IMR-90 (cell line): Measurements from ENCODE around the gene CSAD. TPM values are rescaled to one million over a fixed set of nuclear protein-coding genes. Genes with fewer than 3 reads are reported as not detected.

Experiments used
- ATAC-seq: fragments of 200-7000 bp; cut with Tn5 transposase; 2 replicates; pipeline ENCODE4 v1.9.1; 2020; ENCODE audit warnings: low read depth, mild to moderate bottlenecking, moderate library complexity
- BruUV-seq: library from RNA; stranded (reverse); fragments of 400-500 nt; replicated peaks from 2 replicates; lab custom pipeline; 2021; lab: Mats Ljungman, UMichigan
- CTCF ChIA-PET: fragments of 300-600 bp; formaldehyde crosslinking; extraction: SDS; loops from one replicate; lab custom pipeline; 2021; ENCODE audit warnings: antibody characterized with exemption; lab: Yijun Ruan, JAX
- POLR2A ChIA-PET: fragments of 300-600 bp; sonication (Branson Sonifier 250); formaldehyde crosslinking; loops from one replicate; lab custom pipeline; 2022; ENCODE audit warnings: antibody characterized with exemption; ENCODE audit not compliant: unreplicated experiment; lab: Charles Lee
- DNase-seq: peaks from one replicate; pipeline ENCODE4 v3.0.0; 2013
- H2AFZ ChIP-seq: replicated peaks from 2 replicates; pipeline ENCODE3; 2013; ENCODE audit warnings: low read length, mild to moderate bottlenecking; ENCODE audit not compliant: poor library complexity
- H2AK5ac ChIP-seq: 2 replicates; pipeline ENCODE4 v1.6.1; 2013; ENCODE audit warnings: low read depth, low read length, inconsistent platforms
- H2AK9ac ChIP-seq: replicated peaks from 2 replicates; pipeline ENCODE3; 2013; ENCODE audit warnings: mild to moderate bottlenecking, low read depth, low read length, moderate library complexity; ENCODE audit not compliant: poor library complexity
- H2BK120ac ChIP-seq: 2 replicates; pipeline ENCODE4 v1.6.1; 2013; ENCODE audit warnings: low read depth, low read length, inconsistent platforms
- H2BK15ac ChIP-seq: 3 replicates; pipeline ENCODE4 v1.6.1; 2013; ENCODE audit warnings: low read depth, low read length, inconsistent platforms
- H2BK20ac ChIP-seq: 2 replicates; pipeline ENCODE4 v1.6.1; 2013; ENCODE audit warnings: low read depth, mild to moderate bottlenecking, inconsistent platforms, low read length, moderate library complexity
- H2BK5ac ChIP-seq: 2 replicates; pipeline ENCODE4 v1.6.1; 2013; ENCODE audit warnings: mild to moderate bottlenecking, low read depth, low read length, inconsistent platforms; ENCODE audit not compliant: poor library complexity, severe bottlenecking
- H3K14ac ChIP-seq: replicated peaks from 2 replicates; pipeline ENCODE4 v1.6.1; 2013; ENCODE audit warnings: low read depth, low read length, inconsistent platforms
- H3K18ac ChIP-seq: 2 replicates; pipeline ENCODE4 v1.6.1; 2013; ENCODE audit warnings: low read depth, low read length, control low read depth
- H3K23ac ChIP-seq: 2 replicates; pipeline ENCODE4 v1.6.1; 2013; ENCODE audit warnings: low read depth, low read length, inconsistent platforms
- H3K27ac ChIP-seq: 2 replicates; pipeline ENCODE4 v1.5.1; 2013; ENCODE audit warnings: mild to moderate bottlenecking, control low read depth, low read length; ENCODE audit not compliant: insufficient read depth
- H3K27me3 ChIP-seq: 2 replicates; pipeline ENCODE4 v1.6.1; 2013; ENCODE audit warnings: low read length; ENCODE audit not compliant: control insufficient read depth, insufficient read depth
- H3K36me3 ChIP-seq: 2 replicates; pipeline ENCODE4 v1.6.1; 2013; ENCODE audit warnings: low read length, mixed read lengths; ENCODE audit not compliant: control insufficient read depth, insufficient read depth
- H3K4ac ChIP-seq: 2 replicates; pipeline ENCODE4 v1.6.1; 2013; ENCODE audit warnings: low read depth, low read length, inconsistent platforms
- H3K4me1 ChIP-seq: 2 replicates; pipeline ENCODE4 v1.6.1; 2013; ENCODE audit warnings: low read length, mixed read lengths; ENCODE audit not compliant: control insufficient read depth, insufficient read depth
- H3K4me2 ChIP-seq: 2 replicates; pipeline ENCODE4 v1.6.1; 2013; ENCODE audit warnings: low read depth, mild to moderate bottlenecking, control low read depth, low read length, moderate library complexity
- H3K4me3 ChIP-seq: 2 replicates; pipeline ENCODE4 v1.5.1; 2013; ENCODE audit warnings: low read depth, mild to moderate bottlenecking, control low read depth, low read length, moderate library complexity; ENCODE audit not compliant: insufficient read depth
- H3K56ac ChIP-seq: 2 replicates; pipeline ENCODE4 v1.6.1; 2013; ENCODE audit warnings: low read length, inconsistent platforms; ENCODE audit not compliant: insufficient read depth; ENCODE audit errors: extremely low read depth
- H3K79me1 ChIP-seq, 2 experiments: 2 replicates each; pipeline ENCODE4 v1.6.1; 2013; ENCODE audit warnings: low read length in 2 of 2, inconsistent platforms in 1 of 2, low read depth in 1 of 2
- H3K9ac ChIP-seq: 2 replicates; pipeline ENCODE4 v1.6.1; 2013; ENCODE audit warnings: low read depth, low read length, control low read depth
- H3K9me1 ChIP-seq: 2 replicates; pipeline ENCODE4 v1.6.1; 2013; ENCODE audit warnings: low read length, inconsistent platforms; ENCODE audit not compliant: insufficient read depth
- H3K9me3 ChIP-seq: 2 replicates; pipeline ENCODE4 v1.6.1; 2013; ENCODE audit warnings: low read length; ENCODE audit not compliant: control insufficient read depth, insufficient read depth
- H4K20me1 ChIP-seq: 2 replicates; pipeline ENCODE4 v1.6.1; 2013; ENCODE audit warnings: low read length, inconsistent platforms; ENCODE audit not compliant: insufficient read depth
- H4K5ac ChIP-seq: 2 replicates; pipeline ENCODE4 v1.6.1; 2013; ENCODE audit warnings: mild to moderate bottlenecking, low read depth, low read length, control low read depth
- H4K8ac ChIP-seq, 2 experiments: 2 replicates each; pipeline ENCODE4 v1.6.1; 2013; ENCODE audit warnings: low read depth in 2 of 2, low read length in 2 of 2, control low read depth in 1 of 2, inconsistent platforms in 1 of 2
- H4K91ac ChIP-seq: 2 replicates; pipeline ENCODE4 v1.6.1; 2013; ENCODE audit warnings: low read depth, low read length, inconsistent platforms; ENCODE audit not compliant: insufficient read depth
- BHLHE40 ChIP-seq: fragments of 150-350 bp; IDR thresholded peaks from 2 replicates; pipeline ENCODE4 v1.6.1; 2016; ENCODE audit warnings: mild to moderate bottlenecking, low read depth, low read length
- CEBPB ChIP-seq: IDR thresholded peaks from 2 replicates; pipeline ENCODE4 v1.6.1; 2012; ENCODE audit warnings: low read depth, low read length, improper control_type of control experiment
- CHD1 ChIP-seq: IDR thresholded peaks from 2 replicates; pipeline ENCODE4 v1.6.1; 2012; ENCODE audit warnings: low read depth, low read length, improper control_type of control experiment
- CTCF ChIP-seq: conservative IDR thresholded peaks from 2 replicates; pipeline ENCODE4 v1.5.1; 2012; ENCODE audit warnings: mild to moderate bottlenecking, low read depth, low read length, improper control_type of control experiment
- FOS ChIP-seq: fragments of 150-350 bp; IDR thresholded peaks from 2 replicates; pipeline ENCODE4 v1.6.1; 2016; ENCODE audit warnings: low read depth, low read length
- MAFK ChIP-seq: IDR thresholded peaks from 2 replicates; pipeline ENCODE4 v1.6.1; 2012; ENCODE audit warnings: low read depth, low read length, improper control_type of control experiment
- MAZ ChIP-seq: IDR thresholded peaks from 2 replicates; pipeline ENCODE4 v1.6.1; 2012; ENCODE audit warnings: low read depth, mild to moderate bottlenecking, low read length, improper control_type of control experiment, moderate library complexity, borderline replicate concordance
- MXI1 ChIP-seq: IDR thresholded peaks from 2 replicates; pipeline ENCODE4 v1.6.1; 2012; ENCODE audit warnings: low read depth, mild to moderate bottlenecking, low read length, moderate library complexity, borderline replicate concordance
- NFE2L2 ChIP-seq: fragments of 150-350 bp; IDR thresholded peaks from 2 replicates; pipeline ENCODE4 v1.6.1; 2016; ENCODE audit warnings: low read depth, mild to moderate bottlenecking, low read length
- POLR2A ChIP-seq: IDR thresholded peaks from 2 replicates; pipeline ENCODE4 v1.6.1; 2012; ENCODE audit warnings: mild to moderate bottlenecking, low read depth, low read length
- RAD21 ChIP-seq: IDR thresholded peaks from 2 replicates; pipeline ENCODE4 v1.6.1; 2012; ENCODE audit warnings: low read length, improper control_type of control experiment
- RCOR1 ChIP-seq: IDR thresholded peaks from 2 replicates; pipeline ENCODE4 v1.6.1; 2012; ENCODE audit warnings: mild to moderate bottlenecking, low read length, improper control_type of control experiment; ENCODE audit not compliant: insufficient replicate concordance
- RFX5 ChIP-seq: IDR thresholded peaks from 2 replicates; pipeline ENCODE4 v1.8.0; 2012; ENCODE audit warnings: low read depth, mild to moderate bottlenecking, low read length, moderate library complexity
- SMC3 ChIP-seq: fragments of 150-350 bp; IDR thresholded peaks from 2 replicates; pipeline ENCODE4 v1.6.1; 2016; ENCODE audit warnings: low read depth, mild to moderate bottlenecking, antibody characterized with exemption, low read length, moderate library complexity
- WGBS, 2 experiments: methylation state at CpG; one replicate each; pipeline versions ENCODE4 v1.1.5 to v1.1.7; 2013; ENCODE audit warnings: missing lambda C conversion rate in 2 of 2; ENCODE audit not compliant: insufficient read length in 1 of 2; ENCODE audit errors: extremely low coverage in 2 of 2; 5-methylcytosine and 5-hydroxymethylcytosine counted together
- dilution Hi-C: fragments of 300-500 bp; cut with HindIII; formaldehyde crosslinking; loops from one replicate; pipeline ENCODE4 v1.14.3; 2018; ENCODE audit warnings: low sequenced_read_pairs; ENCODE audit not compliant: unreplicated experiment
- in situ Hi-C: fragments of 300-500 bp; cut with MboI; formaldehyde crosslinking; loops from 3 replicates; pipeline ENCODE4 v1.14.3; 2019; ENCODE audit warnings: low sequenced_read_pairs, inconsistent platforms, mixed read lengths
- intact Hi-C: fragments of 100-400 bp; cut with micrococcal nuclease; formaldehyde crosslinking; loops from 2 replicates; pipeline ENCODE4 v1.10.0; 2022
- polyA plus RNA-seq, 3 experiments: library from polyadenylated mRNA; depleted of rRNA; stranded (reverse); fragments of >200 nt; gene quantifications; 2 replicates each; pipeline ENCODE4 v1.2.3, GENCODE V29; 2012; ENCODE audit warnings: low replicate concordance in 1 of 3
- total RNA-seq: library from RNA; depleted of rRNA; stranded (reverse); fragments of >200 nt; gene quantifications from 2 replicates; pipeline ENCODE4 v1.2.3, GENCODE V29; 2012
- TF ChIP-seq, protein P1 (sequence below): fragments of 150-350 bp; IDR thresholded peaks from 2 replicates; pipeline ENCODE4 v1.6.1; 2016; ENCODE audit warnings: low read depth, mild to moderate bottlenecking, low read length, moderate library complexity, borderline replicate concordance

Gene CSAD
- total and polyA plus RNA-seq, 2 of the 4 experiments (the other 2 are of a cell fraction) = 5.4 to 45.6 TPM

DNA sequence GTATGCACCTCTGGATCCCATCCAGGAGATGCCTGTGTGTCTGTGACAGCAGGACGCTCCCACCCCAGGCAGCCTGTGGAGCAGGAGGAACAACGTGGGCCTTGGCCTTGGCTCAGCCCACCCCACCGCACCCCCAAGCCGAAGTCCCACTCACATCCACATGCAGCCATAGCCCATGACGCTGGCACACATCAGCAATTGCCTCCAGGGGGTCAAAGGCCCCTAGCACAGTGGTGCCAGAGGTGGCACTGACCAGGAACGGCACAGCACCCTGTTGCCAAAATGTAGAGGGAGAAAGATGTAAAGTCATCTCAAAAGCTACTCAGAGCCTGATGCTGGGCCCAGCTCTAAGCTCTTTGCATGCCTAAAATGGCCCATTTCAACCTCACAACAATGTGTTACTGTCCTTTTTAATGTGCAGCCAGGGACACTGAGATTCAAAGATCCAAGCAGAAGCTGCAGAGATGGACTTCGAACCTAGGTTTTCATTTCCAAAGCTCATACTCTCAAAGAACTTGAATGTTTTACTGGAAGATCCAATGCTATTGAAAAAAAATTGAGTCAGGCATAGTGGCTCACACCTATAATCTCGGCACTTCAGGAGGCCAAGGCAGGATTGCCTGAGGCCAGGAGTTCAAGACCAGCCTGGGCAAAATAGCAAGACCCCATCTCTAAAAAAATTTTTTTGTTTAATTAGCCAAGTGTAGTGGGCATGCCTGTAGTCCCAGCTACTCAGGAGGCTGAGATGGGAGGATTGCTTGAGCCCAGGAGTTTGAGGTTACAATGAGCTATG, 19.4 kb downstream of the CSAD start:
- H2BK5ac ChIP-seq = no peak overlapping the region
- no peaks in the 10 kb centered on the region for H3K79me1 ChIP-seq
- in situ Hi-C loops (no loop called here), dilution Hi-C loops (no loop called here), intact Hi-C loops (no loop called here)
- no peaks in the 10 kb centered on the region for H4K20me1 ChIP-seq
- no peak overlapping the region for H3K23ac ChIP-seq
- no peak overlapping the region for H2BK120ac ChIP-seq
- no peak overlapping the region for H2AK5ac ChIP-seq
- 0 out of 2 replicates have a peak, but pooled peaks cover 1% of the 10 kb centered on the region for H3K4me1 ChIP-seq
- no peaks in the 10 kb centered on the region for H3K9me1 ChIP-seq
- ChIA-PET CTCF (interaction anchor here (2.4 kb wide), 2 partner anchors 36 to 95 kb away, joined by 11 to 16 read pairs; no protein-coding TSS in a partner anchor), POLR2A (interaction anchor here (0.6 to 0.9 kb wide), 2 partner anchors 11 to 20 kb away, joined by 3 to 28 read pairs; no protein-coding TSS in a partner anchor)
- H3K27me3 ChIP-seq = no peaks in the 10 kb centered on the region
- H2BK15ac ChIP-seq = no peak overlapping the region
- no TSS peak for BruUV-seq
- no peak overlapping the region for H4K5ac ChIP-seq
- H2BK20ac ChIP-seq = no peak overlapping the region
- no CpG with 5 or more reads among the region's 8 CpGs for WGBS, 2 experiments
- DNase-seq (no peak), ATAC-seq (no peak)
- H2AK9ac ChIP-seq = peak overlapping the region; percentile 10
- H3K9ac ChIP-seq = no peak overlapping the region
- H3K4me3 ChIP-seq = no peak overlapping the region
- H2AFZ ChIP-seq = no peak overlapping the region
- no peak overlapping the region for H4K91ac ChIP-seq
- H3K4me2 ChIP-seq = no peak overlapping the region
- H4K8ac ChIP-seq = no peak overlapping the region
- no peak overlapping the region for H3K4ac ChIP-seq
- H3K56ac ChIP-seq = no peak overlapping the region
- peaks cover 7% of the 10 kb centered on the region; the same call in 1 of the 2 replicates for H3K36me3 ChIP-seq
- no peak overlapping the region for H3K18ac ChIP-seq
- no peak overlapping the region for H3K14ac ChIP-seq
- no peak overlapping the region for H3K27ac ChIP-seq
- no peaks in the 10 kb centered on the region for H3K9me3 ChIP-seq
- TF ChIP-seq RAD21 = no peak
- no peak for TF ChIP-seq RFX5
- TF ChIP-seq FOS = no peak
- TF ChIP-seq MXI1 = no peak
- no peak for TF ChIP-seq CHD1
- TF ChIP-seq, protein P1, sequence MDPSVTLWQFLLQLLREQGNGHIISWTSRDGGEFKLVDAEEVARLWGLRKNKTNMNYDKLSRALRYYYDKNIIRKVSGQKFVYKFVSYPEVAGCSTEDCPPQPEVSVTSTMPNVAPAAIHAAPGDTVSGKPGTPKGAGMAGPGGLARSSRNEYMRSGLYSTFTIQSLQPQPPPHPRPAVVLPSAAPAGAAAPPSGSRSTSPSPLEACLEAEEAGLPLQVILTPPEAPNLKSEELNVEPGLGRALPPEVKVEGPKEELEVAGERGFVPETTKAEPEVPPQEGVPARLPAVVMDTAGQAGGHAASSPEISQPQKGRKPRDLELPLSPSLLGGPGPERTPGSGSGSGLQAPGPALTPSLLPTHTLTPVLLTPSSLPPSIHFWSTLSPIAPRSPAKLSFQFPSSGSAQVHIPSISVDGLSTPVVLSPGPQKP = no peak
- no peak for TF ChIP-seq RCOR1
- no peak for TF ChIP-seq POLR2A
- no peak for TF ChIP-seq CEBPB
- TF ChIP-seq MAZ = no peak
- TF ChIP-seq MAFK = no peak
- no peak for TF ChIP-seq CTCF
- TF ChIP-seq BHLHE40 = no peak
- TF ChIP-seq SMC3 = no peak
- no peak for TF ChIP-seq NFE2L2
